CD1c-positive myeloid dendritic cell (primary cell): ENCODE measurements around the gene IGF2BP3.
A peak's percentile ranks its signal among the peaks of the same experiment; 100 is the strongest.

Source experiments
- DNase-seq: peaks from one replicate; pipeline ENCODE4 v3.0.0-alpha.2; 2016; ENCODE audit errors: extremely low spot score

The IGF2BP3 gene

GRCh38 chr7:23377134-23377533 is 93.2 kb downstream of the IGF2BP3 start:
- DNase-seq = no peak

GRCh38 chr7:23373151-23374004 is 96.9 kb downstream of the IGF2BP3 start:
- no peak for DNase-seq

GRCh38 chr7:23372611-23373010 is 97.7 kb downstream of the IGF2BP3 start:
- DNase-seq = no peak

GRCh38 chr7:23371654-23372053 is 98.6 kb downstream of the IGF2BP3 start:
- no peak for DNase-seq

GRCh38 chr7:23369695-23370404 is 100.4 kb downstream of the IGF2BP3 start:
- no peak for DNase-seq

- DNase-seq = no peak
Observed at GRCh38 chr7:23369100-23369499, 101.2 kb downstream of the IGF2BP3 start.

GRCh38 chr7:23358152-23358674 is 112.1 kb downstream of the IGF2BP3 start:
- no peak for DNase-seq

- DNase-seq = no peak
Observed at GRCh38 chr7:23357190-23358093, 112.8 kb downstream of the IGF2BP3 start.

- DNase-seq = no peak
Observed at GRCh38 chr7:23356726-23357125, 113.6 kb downstream of the IGF2BP3 start.

- DNase-seq = no peak
Observed at GRCh38 chr7:23356168-23356567, 114.1 kb downstream of the IGF2BP3 start.

- no peak for DNase-seq
Observed at GRCh38 chr7:23353172-23353571, 117.1 kb downstream of the IGF2BP3 start.

GRCh38 chr7:23350466-23350865 is 119.8 kb downstream of the IGF2BP3 start:
- no peak for DNase-seq

- no peak for DNase-seq
Observed at GRCh38 chr7:23349484-23350157, 120.7 kb downstream of the IGF2BP3 start.

GRCh38 chr7:23347682-23348180 is 122.6 kb downstream of the IGF2BP3 start:
- DNase-seq = peak; percentile 20

GRCh38 chr7:23347033-23347681 is 123.1 kb downstream of the IGF2BP3 start:
- DNase-seq = no peak

- DNase-seq = no peak
Observed at GRCh38 chr7:23346316-23346715, 124.0 kb downstream of the IGF2BP3 start.

GRCh38 chr7:23345601-23346000 is 124.7 kb downstream of the IGF2BP3 start:
- no peak for DNase-seq

GRCh38 chr7:23343806-23344475 is 126.3 kb downstream of the IGF2BP3 start:
- no peak for DNase-seq

- no peak for DNase-seq
Observed at GRCh38 chr7:23343102-23343501, 127.2 kb downstream of the IGF2BP3 start.
